GM12801 (cell line): ENCODE results near the gene SOX5.

ENCODE experiments used
- CTCF ChIP-seq: IDR thresholded peaks from one replicate; pipeline ENCODE4 v1.5.1; 2011; ENCODE audit warnings: control low read depth; ENCODE audit not compliant: insufficient read length; ENCODE audit errors: extremely low read depth

The SOX5 gene

DNA sequence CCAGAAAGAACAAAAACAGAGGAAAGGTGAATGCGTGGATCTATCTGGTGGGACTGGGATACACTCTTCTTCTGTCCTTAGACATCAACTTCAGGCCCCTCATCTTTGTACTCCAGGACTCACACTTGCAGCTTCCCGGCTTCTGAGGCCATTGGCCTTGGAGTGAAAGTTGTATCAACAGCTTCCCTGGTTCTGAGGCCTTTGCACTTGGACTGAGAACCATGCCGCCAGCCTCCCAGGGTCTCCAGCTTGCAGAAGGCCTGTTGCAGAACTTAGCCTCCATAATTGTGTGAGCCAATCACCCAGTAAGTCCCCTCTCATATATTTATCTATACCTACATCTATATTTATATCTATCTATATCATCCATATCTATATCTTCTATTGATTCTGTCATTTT, 218.4 kb downstream of the SOX5 start:
- no peak for TF ChIP-seq CTCF

DNA sequence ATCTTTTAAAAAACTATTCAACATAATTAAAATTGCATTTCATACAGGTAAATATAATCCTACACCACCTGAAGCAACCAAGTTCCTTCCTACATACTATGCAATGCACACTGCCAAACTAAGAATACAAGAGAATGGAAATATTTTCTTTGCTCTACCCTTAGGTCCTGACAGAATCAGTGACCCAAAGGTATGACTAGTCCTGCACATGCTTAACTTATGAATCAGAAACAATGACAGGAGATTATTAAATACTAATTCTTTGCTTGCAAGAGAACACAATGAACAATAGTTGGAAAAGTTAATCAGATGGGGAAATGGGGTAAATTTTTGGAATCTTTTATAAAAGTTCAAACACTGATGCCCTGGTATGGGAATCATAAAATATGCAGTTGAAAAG, 220.1 kb downstream of the SOX5 start:
- no peak for TF ChIP-seq CTCF

DNA sequence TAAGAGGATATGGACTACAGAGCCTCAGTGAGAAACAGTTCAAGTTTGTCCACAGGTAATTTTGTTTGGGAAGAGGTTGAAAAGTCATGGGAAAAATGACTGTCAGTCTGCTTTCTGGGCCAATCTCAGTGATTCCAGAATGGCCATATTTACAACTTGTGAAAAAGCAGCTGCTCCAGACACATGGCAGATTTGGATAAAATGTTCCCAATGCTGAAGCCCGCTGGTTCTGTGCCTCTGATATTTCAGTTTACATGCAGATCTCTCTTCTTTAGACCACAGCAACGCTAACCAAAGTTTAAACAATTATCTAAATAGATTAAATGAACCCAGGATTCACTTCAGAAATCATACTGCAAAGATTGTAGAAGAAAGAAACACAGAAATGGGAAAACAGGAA, 222.8 kb downstream of the SOX5 start:
- TF ChIP-seq CTCF, result no peak

DNA sequence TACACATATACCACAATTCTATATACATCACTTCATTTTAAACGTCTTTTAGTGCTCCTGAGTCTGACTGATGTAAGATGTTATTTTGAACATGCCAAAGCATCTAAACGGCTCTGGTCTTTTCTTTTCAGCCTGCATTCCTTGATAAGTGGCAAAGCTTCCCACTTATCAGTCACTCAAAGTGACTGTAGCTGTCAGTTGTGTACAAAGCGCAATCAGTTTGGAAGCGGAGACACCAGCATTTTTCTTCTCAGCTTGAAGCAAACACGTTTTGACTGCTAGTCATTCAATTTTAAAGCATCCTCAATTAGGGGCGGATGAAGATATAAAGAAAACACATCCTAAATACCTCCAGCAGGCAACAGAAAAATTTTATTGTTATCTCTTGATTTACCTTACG, 226.8 kb downstream of the SOX5 start:
- no peak for TF ChIP-seq CTCF

- no peak for TF ChIP-seq CTCF
Observed at GRCh38 chr12:23721268-23721667, 228.2 kb downstream of the SOX5 start.

DNA sequence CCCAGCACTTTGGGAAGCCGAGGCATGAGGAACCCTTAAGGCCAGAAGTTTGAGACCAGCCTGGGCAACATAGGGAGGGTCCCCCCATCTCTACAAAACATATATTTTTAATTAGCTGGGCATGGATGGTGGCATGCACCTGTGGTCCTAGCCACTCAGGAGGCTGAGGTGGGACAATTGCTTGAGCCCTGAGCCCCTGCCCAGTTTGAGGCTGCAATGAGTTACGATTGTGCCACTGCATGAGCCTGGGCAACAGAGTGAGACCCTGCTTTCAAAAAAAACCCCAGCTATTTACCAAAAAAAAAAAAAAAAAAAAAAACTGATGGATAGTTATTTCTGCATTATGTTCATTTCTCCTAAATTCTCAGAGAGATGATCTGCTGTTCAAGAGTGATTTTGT, 230.0 kb downstream of the SOX5 start:
- no peak for TF ChIP-seq CTCF

DNA sequence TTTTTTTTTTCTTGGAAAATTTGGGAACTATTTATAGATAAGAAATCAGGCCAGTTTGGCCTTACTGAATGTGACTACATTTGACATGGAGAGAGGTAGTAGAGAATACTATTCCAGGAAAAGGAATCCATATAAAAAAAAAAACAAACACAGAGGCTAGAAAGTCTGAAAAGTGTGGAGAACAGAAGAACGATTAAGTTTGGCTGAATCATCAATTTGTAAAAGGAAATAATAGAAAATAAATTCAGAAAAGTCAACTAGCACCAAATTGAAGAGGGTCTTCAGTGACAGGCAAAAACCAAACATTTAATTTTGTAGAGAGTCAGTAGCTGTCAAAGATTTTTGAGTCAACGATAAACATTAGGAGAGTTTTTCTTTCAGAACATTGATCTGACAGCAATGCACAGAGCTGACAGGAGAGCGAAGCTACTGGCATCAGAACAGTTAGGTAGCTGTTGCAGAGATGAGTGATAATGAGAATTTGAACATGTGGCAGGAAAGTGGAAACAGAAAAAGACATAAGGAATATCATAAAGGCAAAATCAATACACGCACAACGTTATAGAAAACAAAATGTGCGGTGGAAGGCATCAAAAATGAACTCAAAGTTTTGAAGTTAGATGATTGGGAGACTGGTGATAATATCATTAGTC, 241.2 kb downstream of the SOX5 start:
- TF ChIP-seq CTCF, result no peak
